ENCODE data around the gene KIR3DL2.

- TF ChIP-seq CTCF (IDR thresholded peaks at IDR 0.05) (no peak), ZFX (IDR thresholded peaks at IDR 0.05; ENCODE audit: borderline replicate concordance) (no peak)
Observed at GRCh38 chr19:54871696-54872095, 21.5 kb downstream of the KIR3DL2 start.

Data from 22Rv1 (cell line).